Measurements from ENCODE around the gene WNK2.

Gene WNK2

GRCh38 chr9:93194221-93194625 is 10.3 kb downstream of the WNK2 start:
- Mint-ChIP-seq H3K9me3 (no peaks in the 10 kb centered on the region), H3K36me3 (ENCODE audit: low read depth) (peaks cover 5% of the 10 kb centered on the region), H3K27me3 (ENCODE audit: low read depth, poor library complexity) (peaks cover 11% of the 10 kb centered on the region), H3K4me1 (peaks cover under 1% of the 10 kb centered on the region), H3K27ac (no peak overlapping the region), H3K4me3 (no peak overlapping the region)
- no peak for TF ChIP-seq CTCF (IDR thresholded peaks at IDR 0.05)
- no peak for DNase-seq

GRCh38 chr9:93194641-93195040 is 10.7 kb downstream of the WNK2 start:
- peaks cover 5% of the 10 kb centered on the region for H3K36me3 Mint-ChIP-seq (ENCODE audit: low read depth)
- H3K9me3 Mint-ChIP-seq: no peaks in the 10 kb centered on the region
- no peak overlapping the region for H3K27ac Mint-ChIP-seq
- H3K4me1 Mint-ChIP-seq: no peaks in the 10 kb centered on the region
- no peak for DNase-seq
- H3K27me3 Mint-ChIP-seq (ENCODE audit: low read depth, poor library complexity): peaks cover 11% of the 10 kb centered on the region
- no peak overlapping the region for H3K4me3 Mint-ChIP-seq
- TF ChIP-seq CTCF (IDR thresholded peaks at IDR 0.05): no peak

- TF ChIP-seq CTCF (IDR thresholded peaks at IDR 0.05): no peak
- Mint-ChIP-seq H3K4me3 (no peak overlapping the region), H3K4me1 (peaks cover 11% of the 10 kb centered on the region), H3K27ac (no peak overlapping the region), H3K36me3 (ENCODE audit: low read depth) (peaks cover 5% of the 10 kb centered on the region), H3K27me3 (ENCODE audit: low read depth, poor library complexity) (peaks cover 15% of the 10 kb centered on the region), H3K9me3 (no peaks in the 10 kb centered on the region)
- no peak for DNase-seq
Measured at GRCh38 chr9:93196096-93197055, 12.4 kb downstream of the WNK2 start.

GRCh38 chr9:93197670-93198069 is 13.7 kb downstream of the WNK2 start:
- Mint-ChIP-seq H3K27ac (no peak overlapping the region), H3K9me3 (no peaks in the 10 kb centered on the region), H3K4me1 (peaks cover 24% of the 10 kb centered on the region), H3K27me3 (ENCODE audit: low read depth, poor library complexity) (peaks cover 15% of the 10 kb centered on the region), H3K4me3 (no peak overlapping the region), H3K36me3 (ENCODE audit: low read depth) (peaks cover 5% of the 10 kb centered on the region)
- no peak for DNase-seq
- no peak for TF ChIP-seq CTCF (IDR thresholded peaks at IDR 0.05)

- Mint-ChIP-seq H3K4me3 (no peak overlapping the region), H3K27ac (no peak overlapping the region), H3K4me1 (peaks cover 30% of the 10 kb centered on the region), H3K9me3 (no peaks in the 10 kb centered on the region), H3K27me3 (ENCODE audit: low read depth, poor library complexity) (peaks cover 15% of the 10 kb centered on the region), H3K36me3 (ENCODE audit: low read depth) (peaks cover 5% of the 10 kb centered on the region)
- no peak for TF ChIP-seq CTCF (IDR thresholded peaks at IDR 0.05)
- DNase-seq: no peak
Measured at GRCh38 chr9:93198117-93198837, 14.3 kb downstream of the WNK2 start.
